HepG2 (cell line): ENCODE measurements around the gene POLE4. TPM values are rescaled to one million over a fixed set of nuclear protein-coding genes. Genes with fewer than 3 reads are reported as not detected.

Source experiments
- ATAC-seq: fragments of 200-7000 bp; cut with Tn5 transposase; 3 replicates; pipeline ENCODE4 v1.9.1; 2020; ENCODE audit warnings: mild to moderate bottlenecking, moderate library complexity
- BruUV-seq: library from RNA; stranded (reverse); fragments of 400-500 nt; replicated peaks from 2 replicates; lab custom pipeline; 2021; lab: Mats Ljungman, UMichigan
- CTCF ChIA-PET: fragments of 300-600 bp; formaldehyde crosslinking; extraction: SDS; loops from one replicate; lab custom pipeline; 2021; ENCODE audit warnings: low total read pairs, inconsistent platforms, low intra/inter-chr PET ratio; lab: Yijun Ruan, JAX
- POLR2A ChIA-PET: fragments of 350-600 bp; sonication (Branson Sonifier 250); formaldehyde crosslinking; loops from one replicate; lab custom pipeline; 2020; ENCODE audit warnings: antibody characterized with exemption, inconsistent platforms; lab: Yijun Ruan, JAX
- DNase-seq: peaks from one replicate; pipeline ENCODE4 v3.0.0-alpha.2; 2015; ENCODE audit warnings: low spot score
- FAIRE-seq: peaks from 3 replicates; lab custom pipeline; 2011; peaks lifted over from hg19 to GRCh38; lab: Jason Lieb, UNC
- H2AFZ ChIP-seq: one replicate; pipeline ENCODE4 v1.6.1; 2011; ENCODE audit warnings: low read length, inconsistent platforms
- H3K27ac ChIP-seq: fragments of 300-600 bp; 3 replicates; pipeline ENCODE4 v1.8.0; 2011; ENCODE audit warnings: mixed run types, mild to moderate bottlenecking, mixed read lengths, low read length, inconsistent platforms; ENCODE audit not compliant: insufficient read depth; ENCODE audit errors: extremely low read length
- H3K27me3 ChIP-seq, 2 experiments: fragments of 200-600 bp in 1 of 2; 2 replicates in 1 of 2; 3 replicates in 1 of 2; pipeline versions ENCODE4 v1.6.0 to v1.8.0; 2011; ENCODE audit warnings: low read length in 2 of 2, mild to moderate bottlenecking in 2 of 2, moderate library complexity in 2 of 2, inconsistent platforms in 1 of 2; ENCODE audit not compliant: insufficient read depth in 2 of 2, control insufficient read depth in 1 of 2
- H3K36me3 ChIP-seq, 2 experiments: fragments of 200-600 bp in 1 of 2; replicated peaks in 1 of 2; 2 replicates in 1 of 2; 3 replicates in 1 of 2; pipeline versions ENCODE4 v1.5.1 to v1.8.0; 2011; ENCODE audit warnings: low read length in 2 of 2, inconsistent platforms in 1 of 2; ENCODE audit not compliant: insufficient read depth in 2 of 2, control insufficient read depth in 1 of 2
- H3K4me1 ChIP-seq: 2 replicates; pipeline ENCODE4 v1.5.1; 2012; ENCODE audit warnings: low read length, inconsistent platforms; ENCODE audit not compliant: insufficient read depth
- H3K4me2 ChIP-seq: 2 replicates; pipeline ENCODE4 v1.6.0; 2011; ENCODE audit warnings: low read depth, low read length, inconsistent platforms
- H3K4me3 ChIP-seq, 3 experiments: fragments of 200-600 bp in 1 of 3; sonication (generic), shearing (Covaris generic) in 1 of 3; replicated peaks in 1 of 3; 2 replicates each; pipeline ENCODE4 v1.5.1; 2011 to 2016; ENCODE audit warnings: low read length in 3 of 3, inconsistent platforms in 2 of 3, low read depth in 2 of 3, mild to moderate bottlenecking in 2 of 3, control low read depth in 1 of 3, mixed read lengths in 1 of 3; ENCODE audit not compliant: insufficient read depth in 1 of 3
- H3K79me2 ChIP-seq: one replicate; pipeline ENCODE4 v1.6.1; 2011; ENCODE audit warnings: low read length, inconsistent platforms; ENCODE audit not compliant: insufficient read depth
- H3K9ac ChIP-seq: 2 replicates; pipeline ENCODE4 v1.6.0; 2011; ENCODE audit warnings: mild to moderate bottlenecking, low read depth, low read length, inconsistent platforms; ENCODE audit not compliant: insufficient read depth
- H3K9me3 ChIP-seq: 2 replicates; pipeline ENCODE4 v1.5.1; 2012; ENCODE audit warnings: mild to moderate bottlenecking, low read length
- H4K20me1 ChIP-seq: 2 replicates; pipeline ENCODE4 v1.6.0; 2011; ENCODE audit warnings: inconsistent platforms, mild to moderate bottlenecking, low read length, moderate library complexity; ENCODE audit not compliant: insufficient read depth
- ATF7 ChIP-seq, 2 experiments: fragments of 450-650 bp in 1 of 2; sonication (generic) in 1 of 2; formaldehyde crosslinking in 1 of 2; IDR thresholded peaks; 2 replicates each; pipeline versions ENCODE4 v1.4.0 to v1.6.1; 2016 to 2020; ENCODE audit warnings: antibody characterized with exemption in 1 of 2, mild to moderate bottlenecking in 1 of 2, missing genetic modification reagents in 1 of 2
- CEBPB ChIP-seq: IDR thresholded peaks from 2 replicates; pipeline ENCODE4 v1.6.1; 2011; ENCODE audit warnings: low read depth, low read length, improper control_type of control experiment, borderline replicate concordance
- CTCF ChIP-seq: sonication (generic); formaldehyde crosslinking; IDR thresholded peaks from 2 replicates; pipeline ENCODE4 v1.5.0; 2020; ENCODE audit warnings: mild to moderate bottlenecking, missing genetic modification reagents, moderate library complexity
- POGK ChIP-seq: sonication (generic); formaldehyde crosslinking; conservative IDR thresholded peaks from 2 replicates; pipeline ENCODE4 v1.8.0; 2022; ENCODE audit warnings: mild to moderate bottlenecking, moderate library complexity, missing genetic modification reagents
- STAG1 ChIP-seq: sonication (generic); formaldehyde crosslinking; IDR thresholded peaks from 2 replicates; pipeline ENCODE4 v1.4.0; 2020; ENCODE audit warnings: missing genetic modification reagents
- ZSCAN9 ChIP-seq: IDR thresholded peaks from 2 replicates; pipeline ENCODE4 v1.6.1; 2016; ENCODE audit warnings: borderline replicate concordance
- WGBS: methylation state at CpG from one replicate; pipeline ENCODE4 v1.1.6; 2017; ENCODE audit warnings: low lambda C conversion rate; 5-methylcytosine and 5-hydroxymethylcytosine counted together
- in situ Hi-C: cut with HindIII; loops from 2 replicates; pipeline ENCODE4 v1.10.0; 2017; ENCODE audit warnings: low pct_unique_long_range_greater_than_20kb; ENCODE audit not compliant: extremely low pct_ligation_motif_present
- intact Hi-C: fragments of 100-400 bp; cut with micrococcal nuclease; formaldehyde crosslinking; loops from one replicate; pipeline ENCODE4 v1.10.0; 2022; ENCODE audit not compliant: unreplicated experiment
- polyA plus RNA-seq, 8 experiments: library from polyadenylated mRNA; depleted of rRNA in 3 of 8; stranded (reverse) in 7 of 8; unstranded in 1 of 8; fragments of >200 nt; fragmentation: Illumina TruSeq in 4 of 8; extraction: Trizol in 4 of 8; gene quantifications; 2 replicates each; pipeline versions ENCODE4 v1.2.1 to v1.2.3, GENCODE V29; 2011 to 2016; ENCODE audit warnings: low read depth in 4 of 8, missing spikeins in 1 of 8, mixed read lengths in 1 of 8; ENCODE audit not compliant: insufficient read depth in 1 of 8
- total RNA-seq, 5 experiments: library from RNA; depleted of rRNA; stranded (reverse); fragments of >200 nt; fragmentation: Illumina TruSeq; extraction: Trizol; gene quantifications; 2 replicates each; pipeline ENCODE4 v1.2.3, GENCODE V29; 2016; ENCODE audit warnings: low read depth in 1 of 5

Gene POLE4
- total and polyA plus RNA-seq, 2 of the 13 experiments (the other 11 are each of a cell fraction or from before 2014, with no cell fraction given): 106 to 116 TPM

GRCh38 chr2:75007819-75008218, 49.4 kb downstream of the POLE4 start:
- no peaks in the 10 kb centered on the region for H3K79me2 ChIP-seq
- no peaks in the 10 kb centered on the region for H4K20me1 ChIP-seq
- no peak overlapping the region for H3K4me3 ChIP-seq
- no peak overlapping the region for H3K4me2 ChIP-seq
- intact Hi-C loops: no loop called here
- H3K9ac ChIP-seq: no peak overlapping the region
- H3K27ac ChIP-seq: no peak overlapping the region
- ATAC-seq (no peak), DNase-seq (no peak), FAIRE-seq (no peak)
- WGBS: 95% methylated on average over 4 of the region's 4 CpGs
- H2AFZ ChIP-seq: no peak overlapping the region
- in situ Hi-C loops: no loop called here
- no peaks in the 10 kb centered on the region for H3K9me3 ChIP-seq
- H3K4me1 ChIP-seq: peaks cover 10% of the 10 kb centered on the region
- TF ChIP-seq CTCF (peak; percentile 38), STAG1 (CRISPR knock-in tag) (peak; percentile 58), ZSCAN9 (CRISPR knock-in tag) (no peak)
- POLR2A ChIA-PET: no interaction called here
- CTCF ChIA-PET: no interaction called here
- no peaks in the 10 kb centered on the region; a peak in 2 of 5 replicates for H3K36me3 ChIP-seq
- no peaks in the 10 kb centered on the region for H3K27me3 ChIP-seq
- BruUV-seq: no TSS peak

GRCh38 chr2:75010571-75010970, 52.1 kb downstream of the POLE4 start:
- POLR2A ChIA-PET: no interaction called here
- Histone ChIP-seq H3K4me2 (no peak overlapping the region), H3K4me1 (no peaks in the 10 kb centered on the region), H3K36me3 (no peaks in the 10 kb centered on the region; a peak in 2 of 5 replicates), H3K4me3 (no peak overlapping the region), H2AFZ (no peak overlapping the region), H3K27ac (no peak overlapping the region), H3K9me3 (no peaks in the 10 kb centered on the region), H3K79me2 (no peaks in the 10 kb centered on the region), H3K9ac (no peak overlapping the region), H4K20me1 (no peaks in the 10 kb centered on the region), H3K27me3 (no peaks in the 10 kb centered on the region)
- intact Hi-C loops (no loop called here), in situ Hi-C loops (no loop called here)
- peak; percentile 64 for TF ChIP-seq ATF7 (IDR thresholded peaks at IDR 0.05)
- no peak for TF ChIP-seq ATF7 (CRISPR knock-in tag; IDR thresholded peaks at IDR 0.05)
- no peak for TF ChIP-seq POGK
- TF ChIP-seq CEBPB: peak; percentile 62; the same call in 1 of the 2 replicates
- DNase-seq (no peak), ATAC-seq (no peak), FAIRE-seq (no peak)
- no TSS peak for BruUV-seq
- WGBS: 89% methylated on average over 1 of the region's 1 CpG
- CTCF ChIA-PET: no interaction called here
